Activated CD4-positive, CD25-positive, alpha-beta regulatory T cell (primary cell): ENCODE data around the gene METTL21A.
"Not testable (repeated sequence)": the region's sequence is repeated elsewhere in the genome, so short reads cannot be mapped to it uniquely, and the experiment has no call there.

Experiments used
- DNase-seq, 4 experiments: peaks; one replicate each; lab custom pipeline; 2025; lab: John Stamatoyannopoulos, UW

METTL21A gene

GRCh38 chr2:207625014-207625907 lies at the start of gene METTL21A:
Gene METTL21A, minus strand, starts transcription at chr2:207625394. Its CDS starts 1,019 bp downstream, at chr2:207624375.
- DNase-seq = peak; percentile 86 to 95 (median 87)

DNA sequence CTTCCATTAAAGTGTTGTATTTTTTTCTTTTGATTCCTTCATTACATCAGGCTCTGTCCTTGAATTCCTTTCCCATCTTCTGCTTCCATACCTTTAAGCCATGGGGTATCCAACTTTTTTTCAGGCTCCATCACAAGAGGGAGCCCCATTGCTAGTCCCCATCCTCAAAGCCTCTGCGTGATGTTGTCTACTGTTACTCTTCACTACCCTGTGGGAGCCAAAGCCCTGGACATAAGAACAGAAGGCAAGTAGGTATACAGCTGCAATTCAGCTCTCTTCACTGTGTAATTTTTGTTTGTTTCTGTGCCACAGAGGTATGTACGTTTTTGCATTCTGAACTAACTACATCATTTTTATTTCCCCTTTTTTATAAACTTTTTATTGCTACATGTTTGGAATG lies 49.6 kb upstream of the METTL21A start:
- DNase-seq = no peak

DNA sequence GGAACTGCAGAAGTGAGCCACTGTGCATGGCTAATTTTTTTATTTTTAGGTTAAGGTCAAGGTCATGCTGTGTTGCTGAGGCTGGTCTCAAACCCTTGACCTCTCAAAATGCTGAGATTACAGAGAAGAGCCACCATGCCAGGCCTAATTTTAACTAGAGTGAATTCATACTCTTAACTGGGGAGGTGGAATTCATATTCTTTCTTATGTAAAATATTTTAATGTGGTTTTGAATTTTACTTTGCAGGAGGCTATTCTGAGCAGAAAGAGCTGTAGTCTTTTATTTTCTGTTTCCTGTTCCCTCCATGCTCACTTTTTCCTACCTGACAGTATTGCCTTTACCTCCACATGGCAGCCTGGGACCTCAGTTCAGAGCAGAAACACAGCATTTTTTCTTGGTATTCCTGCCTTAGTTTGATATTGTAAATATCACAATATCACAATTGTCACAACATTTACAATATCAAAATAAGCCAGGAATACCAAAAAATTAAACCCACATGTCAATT lies 49.1 kb upstream of the METTL21A start:
- no peak for DNase-seq

- no peak for DNase-seq
These were observed 48.2 kb upstream of the METTL21A start for GRCh38 chr2:207673431-207673830.

DNA sequence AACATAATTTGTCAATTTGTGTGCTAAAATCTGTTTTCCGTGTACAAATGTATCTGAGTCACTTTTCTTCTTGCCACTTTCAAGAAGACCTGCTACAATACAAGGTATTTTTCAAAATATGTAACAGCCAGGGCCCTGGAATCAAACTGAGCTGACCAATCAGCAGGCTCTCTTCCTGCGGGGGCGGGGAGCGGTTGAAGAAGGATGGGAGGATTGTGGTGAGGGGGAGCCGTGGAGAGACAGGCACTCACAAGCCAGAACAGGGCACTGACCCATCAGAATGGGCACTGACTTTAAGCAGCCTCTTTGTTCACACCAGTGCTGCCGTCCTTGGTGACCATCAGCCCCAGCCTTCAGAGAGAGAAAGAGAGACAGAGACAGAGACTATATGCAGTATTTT lies 45.7 kb upstream of the METTL21A start:
- no peak for DNase-seq

GRCh38 chr2:207663870-207664545 lies 38.8 kb upstream of the METTL21A start:
- no peak for DNase-seq

- no peak for DNase-seq
These were observed 37.0 kb upstream of the METTL21A start for GRCh38 chr2:207662203-207662602.

GRCh38 chr2:207660994-207661393 lies 35.8 kb upstream of the METTL21A start:
- no peak for DNase-seq

DNA sequence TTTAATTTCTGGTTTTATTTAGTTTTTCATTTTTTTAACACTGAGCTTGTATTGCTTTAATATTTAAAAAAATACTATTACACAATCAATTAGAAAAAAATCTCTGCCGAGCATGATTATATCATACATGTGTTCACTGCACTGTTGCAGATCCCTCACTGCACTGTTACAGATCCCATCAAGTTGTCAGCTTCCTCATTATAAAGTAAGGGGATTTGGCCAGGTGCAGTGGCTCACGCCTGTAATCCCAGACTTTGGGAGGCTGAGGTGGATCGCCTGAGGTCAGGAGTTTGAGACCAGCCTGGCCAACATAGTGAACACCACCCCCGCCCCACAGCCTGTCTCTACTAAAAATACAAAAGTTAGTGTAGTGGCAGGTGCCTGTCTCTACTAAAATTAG lies 33.0 kb upstream of the METTL21A start:
- no peak for DNase-seq

DNA sequence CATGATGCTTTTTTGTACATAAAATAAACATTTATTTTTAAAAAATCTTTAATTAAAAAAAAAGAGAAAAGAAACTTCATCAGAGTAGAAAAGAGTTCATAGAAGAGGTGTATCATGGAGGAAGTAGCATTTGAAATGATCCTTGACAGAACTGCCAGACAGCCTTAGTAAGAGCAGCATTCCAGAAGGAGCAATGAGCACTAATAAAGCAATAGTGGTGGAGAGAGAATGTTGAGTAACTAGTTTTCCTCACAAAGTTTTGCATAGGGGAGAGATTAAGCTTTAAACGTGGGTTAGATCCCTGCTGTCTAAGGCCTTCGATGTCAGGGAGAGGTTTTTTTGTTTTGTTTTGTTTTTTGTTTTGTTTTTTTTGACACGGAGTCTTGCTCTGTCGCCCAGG lies 29.8 kb upstream of the METTL21A start:
- no peak for DNase-seq

DNA sequence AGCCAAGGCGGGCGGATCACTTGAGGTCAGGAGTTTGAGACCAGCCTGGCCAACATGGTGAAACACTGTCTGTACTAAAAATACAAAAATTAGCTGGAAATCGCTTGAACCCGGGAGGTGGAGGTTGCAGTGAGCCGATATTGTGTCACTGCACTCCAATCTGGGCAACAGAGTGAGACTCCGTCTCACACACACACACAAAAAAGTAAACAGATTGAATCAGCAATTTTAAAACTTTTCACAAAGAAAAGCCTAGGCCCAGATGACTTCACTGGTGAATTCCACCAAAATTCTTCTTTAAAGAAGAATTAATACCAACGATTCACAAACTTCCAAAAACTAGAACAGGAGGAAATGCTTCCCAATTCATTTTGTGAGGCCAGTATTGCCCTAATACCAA lies 21.4 kb upstream of the METTL21A start:
- not testable (repeated sequence) for DNase-seq

GRCh38 chr2:207643892-207644291 lies 18.7 kb upstream of the METTL21A start:
- DNase-seq = no peak

- no peak for DNase-seq
These were observed 15.5 kb upstream of the METTL21A start for GRCh38 chr2:207640661-207641060.

GRCh38 chr2:207640160-207640559 lies 15.0 kb upstream of the METTL21A start:
- no peak for DNase-seq

DNA sequence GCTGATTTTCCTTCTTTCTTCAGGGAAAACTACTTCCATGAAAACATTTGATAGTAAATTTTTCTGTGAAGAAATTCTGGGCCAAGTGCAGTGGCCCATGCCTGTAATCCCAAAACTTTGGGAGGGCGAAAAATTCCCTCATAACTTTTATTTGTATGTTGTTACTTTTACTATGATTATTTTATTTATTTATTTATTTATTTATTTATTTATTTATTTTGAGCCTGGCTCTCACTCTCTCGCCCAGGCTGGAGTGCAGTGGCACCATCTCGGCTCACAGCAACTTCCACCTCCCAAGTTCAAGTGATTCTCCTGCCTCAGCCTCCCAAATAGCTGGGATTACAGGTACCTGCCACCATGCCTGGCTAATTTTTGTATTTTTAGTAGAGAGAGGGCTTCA lies 14.1 kb upstream of the METTL21A start:
- DNase-seq = not testable (repeated sequence)

DNA sequence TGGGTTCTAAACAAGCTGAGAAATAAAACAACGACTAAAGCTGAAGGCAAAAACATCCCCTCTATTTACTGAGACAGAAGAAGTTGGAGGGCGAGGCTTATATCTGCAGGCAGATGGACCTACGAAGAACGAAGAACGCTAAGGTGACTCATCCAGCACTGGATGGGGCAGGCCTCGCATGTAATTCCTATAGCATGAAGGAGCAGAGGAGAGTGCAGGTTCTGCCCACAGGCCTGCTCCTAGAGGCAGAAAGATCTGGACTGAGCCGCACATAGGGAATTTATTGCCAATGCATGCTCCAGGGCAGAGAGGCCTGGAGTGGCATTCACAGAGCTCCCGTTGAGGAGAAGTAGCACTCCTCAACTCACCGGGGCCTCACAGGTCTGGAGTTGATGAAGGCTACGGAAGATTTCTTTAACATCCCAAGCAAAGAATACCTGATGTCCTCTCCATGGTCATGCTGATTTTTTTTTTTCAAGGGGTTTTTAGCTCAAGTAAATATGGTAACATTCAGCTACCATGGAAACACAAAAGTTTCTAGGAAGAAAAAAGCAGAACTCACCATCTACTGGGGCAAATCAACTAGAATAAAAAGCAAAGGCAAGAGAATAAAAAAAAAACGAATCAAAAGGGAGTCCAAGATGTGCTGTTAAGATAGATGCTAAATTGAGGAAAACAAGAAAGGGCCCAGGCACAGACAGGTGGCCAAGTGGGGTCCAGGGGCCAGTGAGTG lies 10.4 kb upstream of the METTL21A start:
- no peak for DNase-seq

DNA sequence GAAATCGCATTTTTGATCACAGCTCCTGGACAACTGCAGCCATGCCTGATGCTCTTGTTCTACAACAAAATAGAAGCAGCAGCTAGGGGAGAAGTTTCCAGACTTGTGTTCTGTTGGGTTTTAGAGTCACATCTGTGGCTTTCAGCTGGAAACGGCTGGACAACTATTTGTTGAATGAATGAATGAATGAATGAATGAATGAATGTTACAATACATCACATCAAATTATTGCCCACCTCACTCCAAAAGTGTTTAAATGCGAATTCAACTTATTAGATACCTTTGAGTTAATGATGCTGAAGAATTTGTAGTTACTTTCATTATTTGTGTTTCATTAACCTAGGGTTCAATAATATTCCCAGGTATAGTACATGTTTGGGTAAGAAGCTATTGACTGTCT lies 8.5 kb upstream of the METTL21A start:
- no peak for DNase-seq

DNA sequence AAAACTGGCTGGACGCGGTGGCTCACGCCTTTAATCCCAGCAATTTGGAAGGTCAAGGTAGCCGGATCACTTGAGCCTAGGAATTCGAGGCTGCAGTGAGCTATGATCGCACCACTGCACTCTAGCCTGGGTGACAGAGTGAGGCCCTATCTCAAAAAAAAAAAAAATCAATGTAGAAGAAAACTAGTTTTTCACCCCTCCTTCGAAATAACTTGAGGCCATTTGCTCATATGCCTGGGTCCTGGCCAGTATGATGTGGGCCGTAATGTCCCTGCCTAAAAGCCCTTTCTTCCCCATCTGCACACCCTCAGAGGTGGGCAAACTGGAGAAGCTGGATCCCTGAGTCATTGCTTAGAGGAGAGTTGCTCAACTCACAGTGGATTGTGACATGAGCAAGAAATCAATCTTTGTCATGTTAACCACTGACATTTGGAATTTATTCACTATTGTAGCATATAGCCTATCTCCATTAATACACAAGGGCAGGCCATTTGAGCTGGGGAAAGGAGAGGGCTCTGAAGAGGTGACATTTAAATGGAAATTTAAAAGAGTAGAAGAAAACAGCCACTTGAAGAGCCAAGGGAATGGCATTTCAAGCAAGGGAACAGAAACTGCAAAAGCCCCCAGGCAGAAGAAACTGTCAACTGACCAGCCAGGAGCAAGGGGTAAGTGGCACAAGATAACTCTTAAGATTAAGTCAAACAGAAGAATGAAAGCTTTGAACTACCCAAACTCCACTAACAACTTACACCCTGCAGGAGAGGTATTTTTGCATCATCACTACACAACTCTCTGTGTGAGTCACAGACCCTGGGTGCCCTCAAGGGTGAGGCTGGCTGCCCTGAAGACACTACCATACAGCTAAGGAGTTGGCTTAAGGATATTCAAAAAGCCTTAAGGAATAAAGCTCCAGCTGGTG lies 7.6 kb upstream of the METTL21A start:
- DNase-seq = no peak

GRCh38 chr2:207630491-207630890 lies 5.3 kb upstream of the METTL21A start:
- DNase-seq = no peak

DNA sequence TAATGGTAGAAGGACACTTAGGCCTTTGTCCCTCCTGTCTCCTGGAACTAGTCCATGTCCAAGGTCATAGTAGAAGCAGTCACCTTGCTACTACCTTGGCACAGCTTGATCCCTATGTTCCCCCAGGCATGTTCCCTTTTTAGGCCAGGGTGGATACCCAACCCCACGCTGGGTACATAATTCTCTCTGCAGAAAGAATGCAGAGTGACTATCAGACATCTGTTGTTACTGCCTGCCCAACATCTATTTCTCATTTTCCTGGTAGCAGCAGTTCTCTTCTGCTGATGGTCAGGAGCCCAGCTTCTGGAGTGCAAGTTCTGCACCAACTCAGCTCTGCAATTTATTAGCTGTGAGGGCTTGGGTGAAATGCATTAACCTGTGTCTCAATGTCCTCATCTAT lies 4.4 kb upstream of the METTL21A start:
- DNase-seq = no peak
